NB4 (cell line): ENCODE measurements around the gene CIAPIN1.

Source experiments
- DNase-seq: peaks from one replicate; pipeline ENCODE4 v3.0.0; 2010; ENCODE audit warnings: low read depth
- H3K4me3 ChIP-seq: one replicate; pipeline ENCODE4 v1.5.1; 2011; ENCODE audit warnings: mild to moderate bottlenecking, low read depth, low read length, moderate library complexity
- CTCF ChIP-seq: IDR thresholded peaks from one replicate; pipeline ENCODE4 v1.5.1; 2012; ENCODE audit warnings: low read depth, low read length
- MAX ChIP-seq: IDR thresholded peaks from 2 replicates; pipeline ENCODE4 v1.6.1; 2011; ENCODE audit warnings: low read depth, low read length
- MYC ChIP-seq: IDR thresholded peaks from 2 replicates; pipeline ENCODE4 v1.6.1; 2011; ENCODE audit warnings: low read depth, low read length
- POLR2A ChIP-seq: IDR thresholded peaks from 2 replicates; pipeline ENCODE4 v1.6.1; 2011; ENCODE audit warnings: mild to moderate bottlenecking; ENCODE audit not compliant: insufficient read length; ENCODE audit errors: extremely low read depth

The CIAPIN1 gene

GRCh38 chr16:57447186-57447962 lies at the start of gene CIAPIN1, which contains the start of gene COQ9:
TSS of gene CIAPIN1 (minus strand) at chr16:57447385. CDS start at chr16:57440928, 6,457 bp downstream.
TSS of gene COQ9 (plus strand) at chr16:57447479. CDS start at chr16:57447506, 27 bp downstream.
- TF ChIP-seq CTCF (no peak), MAX (peak; percentile 90), MYC (peak; percentile 82), POLR2A (peak; percentile 85)
- peak; percentile 95 for DNase-seq
- peak within 1 kb of the TSS; percentile 88 for H3K4me3 ChIP-seq

GRCh38 chr16:57493767-57494166 lies 46.6 kb upstream of the CIAPIN1 start:
- no peak for DNase-seq
- TF ChIP-seq CTCF = no peak
- no peak for TF ChIP-seq MYC
- TF ChIP-seq MAX = no peak
- no peak for TF ChIP-seq POLR2A
- no peak overlapping the region for H3K4me3 ChIP-seq

GRCh38 chr16:57489229-57489628 lies 42.0 kb upstream of the CIAPIN1 start:
- TF ChIP-seq CTCF (no peak), POLR2A (no peak), MYC (no peak), MAX (no peak)
- no peak for DNase-seq
- H3K4me3 ChIP-seq = no peak overlapping the region

GRCh38 chr16:57486858-57487834 lies 40.0 kb upstream of the CIAPIN1 start:
- TF ChIP-seq POLR2A (no peak), MYC (no peak), CTCF (no peak), MAX (no peak)
- no peak for DNase-seq
- H3K4me3 ChIP-seq = no peak overlapping the region

GRCh38 chr16:57485916-57486857 lies 39.0 kb upstream of the CIAPIN1 start, which contains the start of gene DOK4:
TSS of gene DOK4 (minus strand) at chr16:57486493. CDS start at chr16:57479507, 6,986 bp downstream.
- TF ChIP-seq MAX = no peak
- TF ChIP-seq MYC = no peak
- no peak for TF ChIP-seq POLR2A
- TF ChIP-seq CTCF = no peak
- DNase-seq = peak; percentile 88
- peak within 1 kb of the TSS; percentile 59 for H3K4me3 ChIP-seq
